PC-3 (cell line): Measurements from ENCODE around the gene PSME4. TPM values are rescaled to one million over a fixed set of nuclear protein-coding genes. Genes with fewer than 3 reads are reported as not detected.

Source experiments
- ATAC-seq: fragments of 200-7000 bp; cut with Tn5 transposase; 2 replicates; pipeline ENCODE4 v1.9.1; 2020; ENCODE audit warnings: mild to moderate bottlenecking, moderate library complexity
- BruUV-seq: library from RNA; stranded (reverse); fragments of 400-500 nt; replicated peaks from 2 replicates; lab custom pipeline; 2021; lab: Mats Ljungman, UMichigan
- CTCF ChIA-PET: fragments of 300-600 bp; sonication (Branson Sonifier 250); formaldehyde crosslinking; loops from one replicate; lab custom pipeline; 2022; ENCODE audit warnings: antibody characterized with exemption; lab: Charles Lee
- POLR2A ChIA-PET: fragments of 300-600 bp; sonication (Branson Sonifier 250); formaldehyde crosslinking; loops from one replicate; lab custom pipeline; 2022; ENCODE audit warnings: antibody characterized with exemption; ENCODE audit not compliant: unreplicated experiment; lab: Charles Lee
- DNase-seq: peaks from one replicate; pipeline ENCODE4 v3.0.0-alpha.2; 2015
- H2AFZ ChIP-seq: fragments of 300-600 bp; sonication (generic); 2 replicates; pipeline ENCODE4 v1.6.0; 2016; ENCODE audit warnings: antibody characterized with exemption, low read length
- H3F3A ChIP-seq: fragments of 300-600 bp; sonication (generic); one replicate; pipeline ENCODE4 v1.6.0; 2017; ENCODE audit warnings: antibody characterized with exemption, low read length, control low read depth, mild to moderate bottlenecking; ENCODE audit not compliant: unreplicated experiment
- H3K27ac ChIP-seq: fragments of 300-600 bp; sonication (generic); 2 replicates; pipeline ENCODE4 v1.5.1; 2016; ENCODE audit warnings: mild to moderate bottlenecking, low read length
- H3K27me3 ChIP-seq: fragments of 300-600 bp; sonication (generic); 2 replicates; pipeline ENCODE4 v1.6.1; 2016; ENCODE audit warnings: low read length, mixed read lengths
- H3K36me3 ChIP-seq: fragments of 300-600 bp; sonication (generic); 2 replicates; pipeline ENCODE4 v1.6.1; 2016; ENCODE audit warnings: low read depth, mixed run types, low read length, mixed read lengths
- H3K4me1 ChIP-seq: fragments of 300-600 bp; sonication (generic); 2 replicates; pipeline ENCODE4 v1.5.1; 2016; ENCODE audit warnings: low read length; ENCODE audit not compliant: insufficient read depth
- H3K4me2 ChIP-seq: fragments of 300-600 bp; sonication (generic); 2 replicates; pipeline ENCODE4 v1.6.0; 2016; ENCODE audit warnings: low read length
- H3K4me3 ChIP-seq: fragments of 300-600 bp; sonication (generic); 2 replicates; pipeline ENCODE4 v1.5.1; 2016; ENCODE audit warnings: mild to moderate bottlenecking, low read length, mixed read lengths
- H3K79me2 ChIP-seq: fragments of 300-600 bp; sonication (generic); 2 replicates; pipeline ENCODE4 v1.6.1; 2017; ENCODE audit warnings: low read length, mixed read lengths
- H3K9ac ChIP-seq: fragments of 300-600 bp; sonication (generic); 2 replicates; pipeline ENCODE4 v1.6.0; 2016; ENCODE audit warnings: mild to moderate bottlenecking, low read length
- H3K9me2 ChIP-seq: fragments of 300-600 bp; sonication (generic); replicated peaks from 2 replicates; pipeline ENCODE4 v1.6.1; 2016; ENCODE audit warnings: mixed run types, low read length, mixed read lengths
- H3K9me3 ChIP-seq: fragments of 300-600 bp; sonication (generic); 2 replicates; pipeline ENCODE4 v1.6.1; 2016; ENCODE audit warnings: low read length, mixed read lengths
- H4K20me1 ChIP-seq: fragments of 300-600 bp; sonication (generic); 2 replicates; pipeline ENCODE4 v1.6.1; 2016; ENCODE audit warnings: low read length, mixed read lengths
- CTCF ChIP-seq: fragments of 300-600 bp; sonication (generic); conservative IDR thresholded peaks from 2 replicates; pipeline ENCODE4 v1.5.1; 2017; ENCODE audit warnings: antibody characterized with exemption, low read depth, mild to moderate bottlenecking, low read length
- EZH2 ChIP-seq: fragments of 300-600 bp; sonication (generic); IDR thresholded peaks from one replicate; pipeline ENCODE4 v1.6.1; 2017; ENCODE audit warnings: antibody characterized with exemption, mild to moderate bottlenecking, low read length; ENCODE audit not compliant: unreplicated experiment
- EZH2phosphoT487 ChIP-seq: fragments of 300-600 bp; sonication (generic); IDR thresholded peaks from 2 replicates; pipeline ENCODE4 v1.6.1; 2018; ENCODE audit warnings: mild to moderate bottlenecking, antibody characterized with exemption, low read length, borderline replicate concordance
- intact Hi-C: fragments of 100-400 bp; cut with micrococcal nuclease; formaldehyde crosslinking; loops from 2 replicates; pipeline ENCODE4 v1.9.0; 2023
- total RNA-seq: library from RNA; depleted of rRNA; stranded (reverse); fragments of >200 nt; gene quantifications from 2 replicates; pipeline ENCODE4 v1.2.3, GENCODE V29; 2014

Gene PSME4
- total RNA-seq, 1 experiment from 2014 or later: 54.7 TPM

- BruUV-seq: no TSS peak
Observed at GRCh38 chr2:54013996-54014395, 43.2 kb upstream of the PSME4 start.

GRCh38 chr2:54012538-54013141 is 41.8 kb upstream of the PSME4 start:
- ChIA-PET CTCF (no interaction called here), POLR2A (no interaction called here)
- H3K9me3 ChIP-seq: no peaks in the 10 kb centered on the region
- H3K9ac ChIP-seq: no peak overlapping the region
- no TSS peak for BruUV-seq
- H3K9me2 ChIP-seq: no peaks in the 10 kb centered on the region
- H3K27ac ChIP-seq: no peak overlapping the region
- DNase-seq (no peak), ATAC-seq (no peak)
- peaks cover 11% of the 10 kb centered on the region for H3K4me1 ChIP-seq
- no peak for TF ChIP-seq CTCF
- no peak for TF ChIP-seq EZH2
- TF ChIP-seq EZH2phosphoT487: no peak
- no peak overlapping the region for H3K4me3 ChIP-seq
- H3K36me3 ChIP-seq: no peaks in the 10 kb centered on the region
- H3F3A ChIP-seq: no peaks in the 10 kb centered on the region
- H3K27me3 ChIP-seq: no peaks in the 10 kb centered on the region
- no peak overlapping the region for H3K4me2 ChIP-seq
- H2AFZ ChIP-seq: no peak overlapping the region
- H4K20me1 ChIP-seq: no peaks in the 10 kb centered on the region
- no peaks in the 10 kb centered on the region for H3K79me2 ChIP-seq
- intact Hi-C loops: no loop called here

More at GRCh38 chr2:54013996-54014395, 43.2 kb upstream of the PSME4 start:
- H3K27ac ChIP-seq: no peak overlapping the region
- H3K4me1 ChIP-seq: peaks cover 11% of the 10 kb centered on the region
- H3K9me2 ChIP-seq: no peaks in the 10 kb centered on the region
- H3K4me3 ChIP-seq: no peak overlapping the region
- H3K36me3 ChIP-seq: no peaks in the 10 kb centered on the region
- H3K9ac ChIP-seq: no peak overlapping the region
- DNase-seq (no peak), ATAC-seq (no peak)
- intact Hi-C loops: no loop called here
- no peak overlapping the region for H2AFZ ChIP-seq
- no peaks in the 10 kb centered on the region for H3K27me3 ChIP-seq
- H4K20me1 ChIP-seq: no peaks in the 10 kb centered on the region
- CTCF ChIA-PET: no interaction called here
- no peak overlapping the region for H3K4me2 ChIP-seq
- no peaks in the 10 kb centered on the region for H3K9me3 ChIP-seq
- TF ChIP-seq EZH2phosphoT487 (no peak), CTCF (no peak), EZH2 (no peak)
- no peaks in the 10 kb centered on the region for H3F3A ChIP-seq
- no peaks in the 10 kb centered on the region for H3K79me2 ChIP-seq
- POLR2A ChIA-PET: no interaction called here

- H2AFZ ChIP-seq: no peak overlapping the region
- ChIA-PET POLR2A (no interaction called here), CTCF (no interaction called here)
- no peaks in the 10 kb centered on the region for H3K9me2 ChIP-seq
- no peaks in the 10 kb centered on the region for H3K9me3 ChIP-seq
- no peaks in the 10 kb centered on the region for H3K4me1 ChIP-seq
- H4K20me1 ChIP-seq: no peaks in the 10 kb centered on the region
- H3F3A ChIP-seq: no peaks in the 10 kb centered on the region
- no peak overlapping the region for H3K4me3 ChIP-seq
- no peak for DNase-seq
- H3K79me2 ChIP-seq: no peaks in the 10 kb centered on the region
- no peak for TF ChIP-seq EZH2
- TF ChIP-seq EZH2phosphoT487: no peak
- no peak for TF ChIP-seq CTCF
- H3K4me2 ChIP-seq: no peak overlapping the region
- H3K27ac ChIP-seq: no peak overlapping the region
- no peaks in the 10 kb centered on the region for H3K36me3 ChIP-seq
- intact Hi-C loops: no loop called here
- no TSS peak for BruUV-seq
- ATAC-seq: no peak
- H3K9ac ChIP-seq: no peak overlapping the region
- H3K27me3 ChIP-seq: no peaks in the 10 kb centered on the region
Observed at GRCh38 chr2:54009549-54009948, 38.8 kb upstream of the PSME4 start.
